Psoas muscle (tissue), 8 donors: Measurements from ENCODE around the gene MAST2. TPM values are rescaled to one million over a fixed set of nuclear protein-coding genes. Genes with fewer than 3 reads are reported as not detected.

Experiments used
- ATAC-seq, 4 donors: fragments of 200-7000 bp; cut with Tn5 transposase; one replicate each; pipeline ENCODE4 v1.9.1; 2020; ENCODE audit warnings: moderate library complexity in 3 of 4, mild to moderate bottlenecking in 2 of 4
- DNase-seq, 2 donors: peaks; one replicate each; pipeline ENCODE4 v3.0.0-alpha.2; 2020
- H3K27ac ChIP-seq: fragments of 200-600 bp; one replicate; pipeline ENCODE4 v1.8.0; 2022
- H3K27me3 ChIP-seq, 3 donors: fragments of 200-600 bp in 1 of 3; one replicate each; pipeline versions ENCODE4 v1.6.1 to v1.8.0; 2013 to 2022; ENCODE audit warnings: low read length in 2 of 3, mild to moderate bottlenecking in 2 of 3, moderate library complexity in 1 of 3; ENCODE audit not compliant: insufficient read depth in 3 of 3
- H3K36me3 ChIP-seq, 2 donors: fragments of 200-600 bp in 1 of 2; one replicate each; pipeline versions ENCODE4 v1.6.1 to v1.8.0; 2013 to 2022; ENCODE audit warnings: low read depth in 1 of 2, mild to moderate bottlenecking in 1 of 2, moderate library complexity in 1 of 2; ENCODE audit not compliant: insufficient read depth in 1 of 2
- H3K4me1 ChIP-seq: fragments of 200-600 bp; one replicate; pipeline ENCODE4 v1.8.0; 2022
- H3K4me3 ChIP-seq: fragments of 200-600 bp; one replicate; pipeline ENCODE4 v1.8.0; 2022; ENCODE audit warnings: mild to moderate bottlenecking
- H3K9me3 ChIP-seq: fragments of 200-600 bp; one replicate; pipeline ENCODE4 v1.8.0; 2022
- CTCF ChIP-seq: fragments of 200-600 bp; IDR thresholded peaks from one replicate; pipeline ENCODE4 v1.8.0; 2022; ENCODE audit warnings: antibody characterized with exemption
- WGBS, 3 donors: extraction: QIAGEN DNeasy Blood & Tissue Kit; methylation state at CpG; one replicate each; pipeline versions ENCODE4 v1.1.6 to v1.1.7; 2013; 5-methylcytosine and 5-hydroxymethylcytosine counted together
- intact Hi-C, 2 donors: fragments of 100-400 bp; cut with DNase I; formaldehyde crosslinking; loops; one replicate each; pipeline versions ENCODE4 v1.11.0 to v1.14.2; 2022
- polyA plus RNA-seq, 3 donors: library from polyadenylated mRNA; stranded (reverse); fragments of 200-250 nt; gene quantifications; one replicate each; pipeline ENCODE4 v1.2.3, GENCODE V29; 2013
- total RNA-seq, 4 donors: library from RNA; stranded (reverse); fragmentation: NEBNext Ultra II Directional in 2 of 4; extraction: Animal tissue kit (Norgen Biotek cat#: 25700) in 2 of 4; gene quantifications; one replicate each; pipeline versions ENCODE4 v1.2.1 to v1.2.4, GENCODE V29; 2021 to 2023
- donor health status: healthy with polysubstance abuse.
- donor health status: DM: no; HTN: no; CAD: no; lungs with moderate emphysema.
- donor health status: Bipolar disorder and iron deficiency.
- donor health status: healthy.
- donor health status: DM: yes; HTN: yes; CAD: no.
- donor health status: DM: no; HTN: no; CAD: no.
- donor health status: DM: no; HTN: no; CAD: no.
- donor health status: DM: yes; HTN: yes; CAD: no.

The MAST2 gene
- total and polyA plus RNA-seq, 7 donors = 97.8 to 266 (median 159) TPM

- Histone ChIP-seq H3K27ac (no peak overlapping the region), H3K36me3 (peaks cover 17 to 70% of the 10 kb centered on the region in 2 donors), H3K4me3 (no peak overlapping the region), H3K9me3 (no peaks in the 10 kb centered on the region), H3K4me1 (no peaks in the 10 kb centered on the region), H3K27me3 (no peaks in the 10 kb centered on the region)
- intact Hi-C loops = no loop called here
- TF ChIP-seq CTCF = no peak
- ATAC-seq (no peak), DNase-seq (no peak)
- WGBS, 3 donors = 88 to 100% (median 94%) methylated on average over 1 of the region's 1 CpG
These were observed 208.8 kb downstream of the MAST2 start for GRCh38 chr1:46012236-46012635.

- H3K4me1 ChIP-seq = no peaks in the 10 kb centered on the region
- H3K36me3 ChIP-seq = peaks cover 16 to 61% of the 10 kb centered on the region in 2 donors
- DNase-seq (no peak), ATAC-seq (peak in 2 of 4 donors; percentile 30 to 38)
- no peaks in the 10 kb centered on the region for H3K27me3 ChIP-seq
- intact Hi-C loops = no loop called here
- H3K27ac ChIP-seq = no peak overlapping the region
- no peaks in the 10 kb centered on the region for H3K9me3 ChIP-seq
- no peak for TF ChIP-seq CTCF
- H3K4me3 ChIP-seq = no peak overlapping the region
- WGBS, 3 donors = 93 to 99% (median 94%) methylated on average over 3 of the region's 3 CpGs
These were observed 210.2 kb downstream of the MAST2 start for GRCh38 chr1:46013581-46013980.

- Histone ChIP-seq H3K36me3 (peaks cover 3 to 61% of the 10 kb centered on the region in 2 donors), H3K27ac (peak overlapping the region; percentile 42), H3K4me3 (no peak overlapping the region), H3K9me3 (no peaks in the 10 kb centered on the region), H3K4me1 (peaks cover 17% of the 10 kb centered on the region), H3K27me3 (no peaks in the 10 kb centered on the region)
- TF ChIP-seq CTCF = no peak
- DNase-seq (no peak), ATAC-seq (peak; percentile 29 to 55 (median 46))
- intact Hi-C loops = no loop called here
- WGBS, 3 donors = 68 to 86% (median 75%) methylated on average over 6 of the region's 6 CpGs
These were observed 214.6 kb downstream of the MAST2 start for GRCh38 chr1:46017876-46018503.

GRCh38 chr1:46019348-46019747 lies 215.9 kb downstream of the MAST2 start:
- TF ChIP-seq CTCF = no peak
- no peaks in the 10 kb centered on the region for H3K9me3 ChIP-seq
- no peaks in the 10 kb centered on the region for H3K27me3 ChIP-seq
- H3K4me1 ChIP-seq = peaks cover 17% of the 10 kb centered on the region
- peak overlapping the region; percentile 9 for H3K27ac ChIP-seq
- DNase-seq (no peak), ATAC-seq (peak in 1 of 4 donors; percentile 9)
- WGBS, 3 donors = 93 to 95% (median 94%) methylated on average over 7 of the region's 7 CpGs
- no peak overlapping the region for H3K4me3 ChIP-seq
- intact Hi-C loops = no loop called here
- H3K36me3 ChIP-seq = peaks cover 3 to 64% of the 10 kb centered on the region in 2 donors

GRCh38 chr1:46020010-46020409 lies 216.6 kb downstream of the MAST2 start:
- no peak for DNase-seq

More at GRCh38 chr1:46020010-46020409, 216.6 kb downstream of the MAST2 start:
- ATAC-seq = peak in 3 of 4 donors; percentile 20 to 43 (median 30)
- H3K27ac ChIP-seq = peak overlapping the region; percentile 9
- intact Hi-C loops = no loop called here
- H3K36me3 ChIP-seq = peaks cover 3 to 70% of the 10 kb centered on the region in 2 donors
- H3K4me1 ChIP-seq = peaks cover 17% of the 10 kb centered on the region
- TF ChIP-seq CTCF = no peak
- 16 to 57% (median 40%) methylated on average over 4 of the region's 4 CpGs for WGBS, 3 donors
- no peaks in the 10 kb centered on the region for H3K27me3 ChIP-seq
- no peaks in the 10 kb centered on the region for H3K9me3 ChIP-seq
- no peak overlapping the region for H3K4me3 ChIP-seq
